Skeletal muscle satellite cell (primary cell): ENCODE results near the gene TSPAN32.
"Not testable (repeated sequence)": the region's sequence is repeated elsewhere in the genome, so short reads cannot be mapped to it uniquely, and the experiment has no call there.

ENCODE experiments used
- H3K27me3 ChIP-seq: 2 replicates; pipeline ENCODE4 v1.7.0; 2013; ENCODE audit warnings: low read length; ENCODE audit not compliant: control insufficient read depth, insufficient read depth
- H3K36me3 ChIP-seq: 2 replicates; pipeline ENCODE4 v1.7.0; 2013; ENCODE audit warnings: mild to moderate bottlenecking, control low read depth, low read length; ENCODE audit not compliant: insufficient read depth
- H3K4me1 ChIP-seq: 2 replicates; pipeline ENCODE4 v1.7.0; 2013; ENCODE audit warnings: low read length; ENCODE audit not compliant: control insufficient read depth, insufficient read depth
- H3K4me2 ChIP-seq: 2 replicates; pipeline ENCODE4 v1.7.0; 2013; ENCODE audit warnings: mild to moderate bottlenecking, low read length
- H3K4me3 ChIP-seq: 2 replicates; pipeline ENCODE4 v1.7.0; 2013; ENCODE audit warnings: low read length
- H3K9ac ChIP-seq: 2 replicates; pipeline ENCODE4 v1.7.0; 2013; ENCODE audit warnings: mild to moderate bottlenecking, low read depth, low read length, moderate library complexity
- H3K9me3 ChIP-seq: replicated peaks from 2 replicates; pipeline ENCODE4 v1.7.0; 2013; ENCODE audit warnings: mild to moderate bottlenecking, control low read depth, low read length

TSPAN32 gene

DNA sequence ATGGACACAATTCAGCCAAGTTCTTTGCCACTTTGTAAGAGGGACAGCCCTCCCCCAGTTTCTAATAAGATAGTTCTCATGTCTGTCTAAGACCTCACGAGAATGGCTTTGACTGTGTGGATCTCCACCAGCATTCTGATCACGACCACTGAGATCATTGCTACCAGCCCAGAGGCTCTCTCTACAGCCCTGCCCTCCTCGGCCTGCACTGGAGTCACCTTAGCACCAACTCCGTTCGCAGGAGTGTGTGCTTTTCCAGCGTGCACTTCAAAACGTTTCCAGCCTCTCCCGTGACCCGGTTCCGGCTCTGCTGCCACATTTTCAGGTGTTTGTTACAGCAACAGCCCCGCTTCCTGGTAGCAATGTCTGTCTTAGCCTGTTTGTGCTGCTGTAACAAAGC, 26.2 kb downstream of the TSPAN32 start:
- Histone ChIP-seq H3K4me3 (no peak overlapping the region), H3K27me3 (peaks cover 8% of the 10 kb centered on the region), H3K4me1 (no peaks in the 10 kb centered on the region), H3K9ac (no peak overlapping the region), H3K36me3 (no peaks in the 10 kb centered on the region), H3K4me2 (no peak overlapping the region), H3K9me3 (no peaks in the 10 kb centered on the region)

DNA sequence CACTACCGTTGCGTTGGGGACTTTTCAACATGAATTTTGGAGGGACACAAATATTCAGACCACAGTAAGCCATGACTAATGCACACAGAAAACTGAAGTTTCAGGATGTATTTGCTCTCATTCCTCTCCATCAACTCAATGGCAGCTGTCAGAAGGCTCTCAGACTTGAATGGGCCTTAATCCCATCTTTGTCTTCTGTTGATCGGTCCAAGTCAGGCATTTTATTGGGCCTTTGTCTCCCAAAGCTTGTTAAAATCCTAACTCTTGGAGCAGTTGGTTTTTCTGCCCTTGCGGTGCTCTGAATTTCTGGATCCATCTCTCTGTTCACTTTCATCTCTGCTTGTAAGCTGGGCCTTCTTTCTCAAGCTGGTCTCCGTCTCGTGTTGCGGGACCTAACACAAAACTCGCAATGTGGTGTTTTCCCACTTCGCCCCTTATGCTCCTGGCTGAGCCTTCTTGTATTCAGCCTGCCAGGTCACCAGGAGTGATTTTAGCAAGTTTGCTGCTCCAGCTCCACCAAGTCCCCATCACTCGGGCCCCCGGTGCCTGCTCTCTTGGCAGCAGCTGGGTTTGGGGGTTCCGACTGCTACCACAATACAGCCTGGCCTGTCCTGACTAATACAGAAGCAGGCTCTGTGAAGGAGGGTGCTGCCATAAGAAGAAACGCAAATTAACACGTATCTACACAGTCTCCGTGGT, 27.0 kb downstream of the TSPAN32 start:
- Histone ChIP-seq H3K4me2 (no peak overlapping the region), H3K36me3 (no peaks in the 10 kb centered on the region), H3K9me3 (no peaks in the 10 kb centered on the region), H3K27me3 (peaks cover 8% of the 10 kb centered on the region), H3K9ac (no peak overlapping the region), H3K4me1 (no peaks in the 10 kb centered on the region), H3K4me3 (no peak overlapping the region)

DNA sequence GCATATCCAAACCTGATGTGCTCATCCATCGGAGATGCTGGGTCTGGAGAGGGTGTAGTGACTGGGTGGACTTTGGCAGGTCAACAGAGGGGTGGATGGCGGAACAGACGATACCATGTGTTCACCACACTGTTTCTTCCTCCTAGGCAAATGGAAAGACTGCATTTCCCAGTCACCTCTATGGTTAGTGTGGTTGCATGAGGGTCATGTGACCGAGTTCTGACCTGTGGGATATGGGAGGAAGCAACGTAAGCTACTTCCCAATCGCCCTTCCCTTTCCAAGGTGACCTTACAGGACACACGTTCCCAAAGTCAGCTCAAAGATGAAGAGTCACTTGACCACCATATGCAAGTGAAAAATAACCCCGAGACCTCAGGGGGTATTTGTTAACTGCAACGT, 27.7 kb downstream of the TSPAN32 start:
- Histone ChIP-seq H3K4me1 (no peaks in the 10 kb centered on the region), H3K9me3 (no peaks in the 10 kb centered on the region), H3K27me3 (peaks cover 8% of the 10 kb centered on the region), H3K4me3 (no peak overlapping the region), H3K9ac (no peak overlapping the region), H3K4me2 (no peak overlapping the region), H3K36me3 (no peaks in the 10 kb centered on the region)

DNA sequence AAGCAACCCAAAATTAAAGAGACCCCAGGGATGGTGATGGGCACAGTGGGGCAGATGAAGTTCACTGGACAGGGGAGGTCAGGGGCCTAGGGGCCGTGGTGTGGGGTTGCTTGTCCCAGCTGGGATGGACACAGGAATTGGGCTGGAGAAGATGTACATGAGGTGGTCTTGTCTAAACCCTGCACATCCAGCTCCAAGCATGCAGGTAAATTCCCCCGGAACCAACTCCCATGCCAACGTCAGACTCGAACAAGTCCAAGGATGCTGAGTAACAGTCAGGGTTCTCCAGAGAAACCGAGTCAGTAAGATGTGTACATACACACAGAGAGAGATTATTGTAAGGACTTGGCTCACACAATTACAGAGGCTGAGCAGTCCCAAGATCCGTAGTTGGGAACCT, 28.9 kb downstream of the TSPAN32 start:
- no peak overlapping the region for H3K4me3 ChIP-seq
- no peaks in the 10 kb centered on the region for H3K9me3 ChIP-seq
- H3K36me3 ChIP-seq = no peaks in the 10 kb centered on the region
- peaks cover 8% of the 10 kb centered on the region for H3K27me3 ChIP-seq
- H3K4me2 ChIP-seq = no peak overlapping the region
- H3K4me1 ChIP-seq = no peaks in the 10 kb centered on the region
- H3K9ac ChIP-seq = no peak overlapping the region

DNA sequence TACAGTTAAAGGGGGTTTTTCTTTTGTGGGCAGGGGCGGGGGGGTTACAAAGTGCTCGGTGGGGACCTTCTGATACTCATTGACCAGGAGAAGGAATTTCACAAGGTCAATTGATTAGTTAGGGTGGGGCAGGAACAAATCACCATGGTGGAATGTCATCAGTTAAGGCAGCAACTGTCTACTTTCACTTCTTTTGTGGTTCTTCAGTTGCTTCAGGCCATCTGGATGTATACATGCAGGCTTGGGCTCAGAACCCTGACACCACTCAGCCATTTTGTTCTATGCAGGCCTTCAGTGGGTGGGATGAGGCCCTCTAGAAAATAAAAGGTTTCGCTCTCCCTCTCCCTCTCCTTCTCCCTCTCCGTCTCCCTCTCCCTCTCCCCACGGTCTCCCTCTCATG, 29.6 kb downstream of the TSPAN32 start:
- H3K9ac ChIP-seq = no peak overlapping the region
- no peaks in the 10 kb centered on the region for H3K9me3 ChIP-seq
- H3K36me3 ChIP-seq = no peaks in the 10 kb centered on the region
- no peaks in the 10 kb centered on the region for H3K4me1 ChIP-seq
- peaks cover 11% of the 10 kb centered on the region for H3K27me3 ChIP-seq
- H3K4me2 ChIP-seq = no peak overlapping the region
- no peak overlapping the region for H3K4me3 ChIP-seq

- H3K4me2 ChIP-seq, H3K9me3 ChIP-seq, H3K4me3 ChIP-seq, H3K9ac ChIP-seq, H3K36me3 ChIP-seq, H3K4me1 ChIP-seq: not testable (repeated sequence)
- H3K27me3 ChIP-seq = peaks cover 22% of the 10 kb centered on the region
These were observed 30.8 kb downstream of the TSPAN32 start for GRCh38 chr11:2332569-2332968.

DNA sequence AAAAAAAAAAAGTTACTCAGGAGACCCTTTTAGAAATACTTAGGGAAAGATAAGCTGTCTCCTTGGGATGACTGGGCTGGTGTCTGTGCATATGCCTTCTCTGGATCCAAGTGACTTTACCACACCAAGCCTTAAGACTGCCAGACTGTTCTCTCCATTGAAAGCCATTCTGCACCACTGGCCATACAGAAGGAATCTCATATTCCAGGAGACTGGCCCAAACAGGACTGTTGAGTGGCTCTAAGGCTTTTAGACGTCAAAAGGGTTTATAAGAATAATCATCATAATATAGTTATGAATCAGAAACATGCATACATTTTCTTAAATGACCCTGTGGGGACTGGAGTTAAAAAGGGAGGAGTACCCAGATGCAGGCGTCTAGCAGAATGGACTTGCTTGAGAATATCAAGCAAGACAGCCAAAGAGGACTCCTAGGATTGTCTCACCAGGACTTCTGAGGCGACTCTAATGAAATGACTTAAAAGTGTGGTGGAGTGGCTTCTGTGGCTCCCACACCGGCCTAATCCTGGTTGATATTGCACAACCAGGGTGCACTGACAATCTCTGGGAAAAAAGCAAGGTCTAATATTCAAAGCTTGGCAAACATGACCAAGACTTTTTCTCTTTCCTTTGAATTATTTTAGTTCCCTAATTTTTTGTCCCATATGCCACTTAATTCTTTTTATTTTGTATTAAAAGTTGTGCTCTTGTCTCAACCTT, 31.8 kb downstream of the TSPAN32 start:
- not testable (repeated sequence) for H3K36me3 ChIP-seq, H3K9ac ChIP-seq, H3K9me3 ChIP-seq, H3K4me2 ChIP-seq, H3K4me1 ChIP-seq, H3K4me3 ChIP-seq
- H3K27me3 ChIP-seq = peaks cover 28% of the 10 kb centered on the region

GRCh38 chr11:2335286-2335685, 33.5 kb downstream of the TSPAN32 start:
- peaks cover 25% of the 10 kb centered on the region for H3K27me3 ChIP-seq

DNA sequence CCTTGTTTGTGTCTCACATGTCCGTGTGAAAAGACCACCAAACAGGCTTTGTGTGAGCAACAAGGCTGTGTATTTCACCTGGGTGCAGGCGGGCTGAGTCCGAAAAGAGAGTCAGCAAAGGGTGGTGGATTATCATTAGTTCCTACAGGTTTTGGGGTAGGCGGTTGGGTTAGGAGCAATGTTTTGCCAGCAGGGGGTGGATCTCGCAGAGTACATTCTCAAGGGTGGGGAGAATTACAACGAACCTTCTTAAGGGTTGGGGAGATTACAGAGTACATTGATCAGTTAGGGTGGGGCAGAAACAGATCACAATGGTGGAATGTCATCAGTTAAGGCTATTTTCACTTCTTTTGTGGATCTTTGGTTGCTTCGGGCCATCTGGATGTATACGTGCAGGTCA, 36.9 kb downstream of the TSPAN32 start:
- peaks cover 44% of the 10 kb centered on the region for H3K27me3 ChIP-seq
- H3K9me3 ChIP-seq, H3K4me1 ChIP-seq, H3K4me2 ChIP-seq, H3K4me3 ChIP-seq, H3K9ac ChIP-seq, H3K36me3 ChIP-seq: not testable (repeated sequence)

More at GRCh38 chr11:2335286-2335685, 33.5 kb downstream of the TSPAN32 start:
- H3K4me2 ChIP-seq, H3K36me3 ChIP-seq, H3K9me3 ChIP-seq, H3K4me1 ChIP-seq, H3K9ac ChIP-seq, H3K4me3 ChIP-seq: not testable (repeated sequence)

- Histone ChIP-seq H3K27me3 (peaks cover 37% of the 10 kb centered on the region), H3K36me3 (no peaks in the 10 kb centered on the region), H3K4me2 (no peak overlapping the region), H3K4me1 (no peaks in the 10 kb centered on the region), H3K4me3 (no peak overlapping the region), H3K9me3 (no peaks in the 10 kb centered on the region), H3K9ac (no peak overlapping the region)
These were observed 40.7 kb downstream of the TSPAN32 start for GRCh38 chr11:2342557-2342956.

DNA sequence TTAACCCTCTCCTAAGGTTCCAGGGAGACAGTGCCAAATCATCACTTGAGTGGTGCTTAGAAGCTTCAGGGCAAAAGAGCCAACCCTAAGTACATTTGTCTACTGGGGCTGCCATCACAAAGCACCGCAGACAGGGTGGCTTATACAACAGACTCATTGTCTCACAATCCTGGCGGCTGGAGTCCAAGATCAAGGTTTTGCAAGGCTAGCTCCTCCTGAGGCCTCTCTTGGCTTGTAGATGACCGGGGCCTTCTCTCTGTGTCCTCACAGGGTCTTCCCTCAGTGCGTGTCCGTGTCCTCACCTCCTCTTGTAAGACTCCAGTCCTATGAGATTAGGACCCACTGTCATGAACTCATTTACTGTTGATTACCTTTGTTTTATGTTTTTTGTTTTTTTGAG, 41.2 kb downstream of the TSPAN32 start:
- H3K4me1 ChIP-seq = no peaks in the 10 kb centered on the region
- no peaks in the 10 kb centered on the region for H3K9me3 ChIP-seq
- no peak overlapping the region for H3K4me2 ChIP-seq

DNA sequence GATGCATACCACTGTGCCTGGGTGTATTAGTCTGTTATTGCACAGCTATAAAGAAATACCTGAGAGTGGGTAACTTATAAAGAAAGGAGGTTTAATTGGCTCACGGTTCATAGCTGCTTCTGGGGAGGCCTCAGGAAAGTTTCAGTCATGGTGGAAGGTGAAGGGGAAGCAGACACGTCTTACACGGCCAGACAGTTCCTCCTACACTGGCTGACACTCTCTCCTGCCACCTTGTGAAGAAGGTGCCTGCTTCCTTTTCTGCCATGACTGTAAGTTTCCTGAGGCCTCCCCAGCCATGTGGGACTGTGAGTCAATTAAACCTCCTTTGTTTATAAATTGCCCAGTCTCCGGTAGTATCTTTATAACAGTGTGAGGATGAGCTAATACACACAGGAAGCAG, 41.7 kb downstream of the TSPAN32 start:
- Histone ChIP-seq H3K4me1 (no peaks in the 10 kb centered on the region), H3K4me2 (no peak overlapping the region), H3K27me3 (peaks cover 30% of the 10 kb centered on the region), H3K36me3 (no peaks in the 10 kb centered on the region), H3K9ac (no peak overlapping the region), H3K4me3 (no peak overlapping the region), H3K9me3 (no peaks in the 10 kb centered on the region)

More for the DNA sequence above, 41.2 kb downstream of the TSPAN32 start:
- peaks cover 34% of the 10 kb centered on the region for H3K27me3 ChIP-seq
- no peak overlapping the region for H3K4me3 ChIP-seq
- H3K9ac ChIP-seq = no peak overlapping the region
- no peaks in the 10 kb centered on the region for H3K36me3 ChIP-seq
